ENCODE measurements around the gene SPSB1.
A peak's percentile ranks its signal among the peaks of the same experiment; 100 is the strongest.

SPSB1 gene

GRCh38 chr1:9260059-9260766, 32.5 kb upstream of the SPSB1 start:
- no peak for DNase-seq

- no peak for DNase-seq
Measured at GRCh38 chr1:9261496-9261895, 31.2 kb upstream of the SPSB1 start.

DNA sequence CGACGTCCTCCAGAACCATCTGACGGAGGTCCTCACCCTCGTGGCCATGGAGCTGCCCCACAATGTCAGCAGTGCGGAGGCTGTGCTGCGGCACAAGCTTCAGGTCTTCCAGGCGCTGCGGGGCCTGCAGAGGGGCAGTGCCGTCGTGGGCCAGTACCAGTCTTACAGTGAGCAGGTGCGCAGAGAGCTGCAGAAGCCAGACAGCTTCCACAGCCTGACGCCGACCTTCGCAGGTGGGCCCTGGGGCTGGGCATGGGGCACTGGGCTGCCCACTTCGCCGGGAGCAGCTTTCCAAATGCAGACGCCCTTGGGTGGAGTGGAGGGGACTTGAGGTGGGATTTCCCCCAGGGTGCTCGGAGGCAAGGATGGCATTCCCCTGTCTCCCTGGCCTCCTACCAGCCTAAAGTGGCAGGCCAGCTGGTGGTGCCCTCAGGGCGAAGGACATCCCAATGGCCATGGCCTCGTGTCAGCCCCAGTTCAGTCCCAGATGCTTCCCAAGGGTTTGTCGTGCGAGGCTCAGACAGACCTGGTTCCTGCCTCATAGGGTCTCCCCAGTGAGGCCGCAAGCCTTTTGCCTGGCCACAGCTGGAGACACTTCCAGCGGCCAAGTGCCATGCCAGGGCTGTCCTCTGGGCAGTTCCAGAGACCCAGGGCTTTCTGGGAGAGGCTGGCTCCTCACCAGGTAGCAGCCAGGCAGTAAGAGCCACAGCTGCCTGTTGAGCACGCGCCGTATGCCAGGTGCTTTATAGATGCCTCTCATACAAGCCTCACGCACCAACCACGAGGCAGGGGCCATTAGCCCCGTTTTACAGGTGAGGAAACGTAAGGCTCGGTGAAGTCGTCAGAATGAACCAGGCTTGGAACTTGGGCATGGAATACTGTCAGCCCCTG, 30.4 kb upstream of the SPSB1 start:
- no peak for DNase-seq

- DNase-seq = no peak
Measured at GRCh38 chr1:9263276-9263855, 29.3 kb upstream of the SPSB1 start.

DNA sequence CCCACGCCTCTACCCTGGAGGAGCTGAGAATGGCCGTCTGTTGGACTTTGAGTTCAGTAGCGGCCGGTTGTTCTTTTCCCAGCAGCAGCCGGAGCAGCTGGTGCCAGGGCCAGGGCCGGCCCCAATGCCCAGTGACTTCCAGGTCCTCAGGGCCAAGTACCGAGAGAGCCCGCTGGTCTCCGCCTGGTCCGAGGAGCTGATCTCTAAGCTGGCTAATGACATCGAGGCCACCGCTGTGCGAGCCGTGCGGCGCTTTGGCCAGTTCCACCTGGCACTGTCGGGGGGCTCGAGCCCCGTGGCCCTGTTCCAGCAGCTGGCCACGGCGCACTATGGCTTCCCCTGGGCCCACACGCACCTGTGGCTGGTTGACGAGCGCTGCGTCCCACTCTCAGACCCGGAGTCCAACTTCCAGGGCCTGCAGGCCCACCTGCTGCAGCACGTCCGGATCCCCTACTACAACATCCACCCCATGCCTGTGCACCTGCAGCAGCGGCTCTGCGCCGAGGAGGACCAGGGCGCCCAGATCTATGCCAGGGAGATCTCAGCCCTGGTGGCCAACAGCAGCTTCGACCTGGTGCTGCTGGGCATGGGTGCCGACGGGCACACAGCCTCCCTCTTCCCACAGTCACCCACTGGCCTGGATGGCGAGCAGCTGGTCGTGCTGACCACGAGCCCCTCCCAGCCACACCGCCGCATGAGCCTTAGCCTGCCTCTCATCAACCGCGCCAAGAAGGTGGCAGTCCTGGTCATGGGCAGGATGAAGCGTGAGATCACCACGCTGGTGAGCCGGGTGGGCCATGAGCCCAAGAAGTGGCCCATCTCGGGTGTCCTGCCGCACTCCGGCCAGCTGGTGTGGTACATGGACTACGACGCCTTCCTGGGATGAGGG, 28.5 kb upstream of the SPSB1 start:
- no peak for DNase-seq

DNA sequence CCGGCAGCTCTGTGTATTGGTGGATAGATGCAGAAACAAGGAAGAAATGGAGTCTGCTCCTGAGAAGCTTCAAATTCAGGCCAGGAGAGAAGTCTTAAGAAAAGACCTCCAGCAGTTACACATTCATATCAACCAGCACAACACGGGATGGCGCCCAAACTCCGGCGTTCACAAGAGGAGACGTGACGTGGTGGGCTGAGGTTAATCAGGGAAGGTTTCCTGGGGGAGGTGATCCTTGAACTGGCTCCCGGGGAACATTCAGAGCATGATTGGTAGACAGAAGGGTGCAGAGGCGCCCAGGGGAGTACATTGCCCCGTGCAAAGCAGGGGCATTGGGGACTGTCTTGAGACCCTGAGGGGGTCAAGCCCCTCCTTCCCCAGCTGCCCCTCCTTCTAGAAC, 27.7 kb upstream of the SPSB1 start:
- no peak for DNase-seq

DNA sequence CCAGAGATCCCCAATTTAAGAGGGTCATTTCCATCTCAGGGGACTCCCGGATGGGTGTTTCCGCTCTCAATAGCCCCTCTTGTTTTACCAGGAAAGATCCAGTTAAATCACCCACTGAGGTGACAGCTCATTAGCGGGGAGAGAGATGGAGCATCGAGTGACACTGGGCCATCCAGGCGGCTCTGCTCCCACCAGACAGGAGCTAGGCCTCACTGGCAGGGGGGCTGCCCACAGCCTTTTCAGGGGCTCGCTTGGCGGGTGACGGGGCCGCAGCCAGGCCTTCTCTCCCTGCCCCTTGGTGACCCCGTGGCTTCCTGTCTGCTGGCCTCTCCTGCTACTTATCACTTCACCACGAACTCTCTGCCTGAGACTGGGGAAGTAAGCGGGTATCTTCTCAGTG, 26.7 kb upstream of the SPSB1 start:
- DNase-seq = peak; percentile 1

- no peak for DNase-seq
Measured at GRCh38 chr1:9267352-9267686, 25.4 kb upstream of the SPSB1 start.

GRCh38 chr1:9267827-9268581, 24.7 kb upstream of the SPSB1 start:
- DNase-seq = no peak

GRCh38 chr1:9269078-9269501, 23.6 kb upstream of the SPSB1 start:
- no peak for DNase-seq

GRCh38 chr1:9269721-9270120, 23.0 kb upstream of the SPSB1 start:
- no peak for DNase-seq

- DNase-seq = no peak
Measured at GRCh38 chr1:9270290-9270883, 22.3 kb upstream of the SPSB1 start.

DNA sequence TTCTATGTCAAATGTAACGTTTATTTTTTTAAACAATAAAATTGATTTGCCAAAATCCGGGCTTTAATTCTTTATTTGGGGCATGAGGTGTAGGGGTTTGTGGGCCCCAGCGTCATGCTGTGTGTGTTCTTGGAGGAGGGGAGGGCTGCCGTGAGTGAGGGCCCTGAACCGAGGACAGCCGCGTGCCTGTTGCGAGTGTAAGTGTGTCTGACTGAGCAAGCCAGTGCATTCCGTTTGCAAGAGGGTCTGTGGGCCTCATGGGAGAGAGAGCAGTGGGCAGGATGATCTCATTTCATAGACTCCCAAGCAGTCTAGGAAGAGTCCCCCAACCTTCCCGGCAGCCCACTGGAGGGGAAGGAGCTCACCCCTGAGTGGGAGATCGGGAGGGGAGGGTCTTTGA, 21.4 kb upstream of the SPSB1 start:
- DNase-seq = no peak

DNA sequence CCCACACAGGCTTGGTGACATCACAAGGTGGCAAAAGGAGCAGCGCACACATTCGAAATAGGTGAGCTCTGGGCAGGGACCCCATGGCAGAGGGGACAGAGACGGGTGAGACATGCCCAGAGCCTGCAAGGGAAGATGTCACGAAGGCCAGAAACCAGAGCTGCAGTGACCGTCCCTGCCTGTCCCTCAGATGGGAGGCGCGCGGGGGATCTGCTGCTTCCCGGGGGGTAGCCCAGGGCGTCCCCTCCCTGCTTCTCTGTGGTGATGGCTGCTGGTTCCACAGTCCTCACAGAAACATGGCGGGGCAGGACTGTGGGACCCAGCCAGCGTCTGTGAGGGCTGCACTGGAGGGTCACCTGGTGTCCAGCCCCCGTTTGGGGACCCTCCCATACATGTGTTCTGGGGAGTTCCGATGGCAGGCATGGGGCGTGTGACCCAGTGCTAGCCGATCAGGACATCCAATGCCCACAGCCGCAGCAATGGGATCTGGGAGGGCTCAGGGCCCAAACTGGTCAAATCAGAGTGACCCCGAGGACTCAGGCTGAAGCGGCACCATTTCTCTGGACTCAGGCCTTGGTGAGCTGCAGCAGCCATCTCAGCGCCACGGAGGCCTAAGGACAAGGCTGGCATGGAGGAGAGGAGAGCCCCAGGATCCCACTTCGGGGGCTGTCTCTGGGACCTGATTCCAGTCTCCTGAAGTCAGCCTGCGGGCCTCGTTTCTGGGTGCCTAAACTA, 20.7 kb upstream of the SPSB1 start:
- no peak for DNase-seq

DNA sequence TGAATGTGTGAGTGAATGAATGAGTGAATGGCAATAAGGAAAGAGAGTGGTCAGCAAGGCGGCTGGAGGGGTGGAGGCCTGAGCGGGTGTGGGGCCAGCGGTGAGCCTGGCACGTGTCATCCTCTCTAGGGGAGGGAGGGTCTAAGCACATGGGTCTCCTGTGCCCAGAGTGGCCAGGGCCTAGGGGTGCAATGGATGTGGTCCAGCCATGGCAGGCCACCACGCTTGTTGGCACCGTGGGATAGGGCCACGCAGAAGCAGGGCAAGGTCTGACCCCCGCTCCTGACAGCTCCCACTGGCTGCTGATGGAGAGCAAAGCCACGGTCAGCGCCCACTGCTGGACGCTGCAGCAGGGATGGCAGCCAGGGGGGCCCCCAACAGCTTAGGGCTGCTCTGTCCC, 19.5 kb upstream of the SPSB1 start:
- no peak for DNase-seq

DNA sequence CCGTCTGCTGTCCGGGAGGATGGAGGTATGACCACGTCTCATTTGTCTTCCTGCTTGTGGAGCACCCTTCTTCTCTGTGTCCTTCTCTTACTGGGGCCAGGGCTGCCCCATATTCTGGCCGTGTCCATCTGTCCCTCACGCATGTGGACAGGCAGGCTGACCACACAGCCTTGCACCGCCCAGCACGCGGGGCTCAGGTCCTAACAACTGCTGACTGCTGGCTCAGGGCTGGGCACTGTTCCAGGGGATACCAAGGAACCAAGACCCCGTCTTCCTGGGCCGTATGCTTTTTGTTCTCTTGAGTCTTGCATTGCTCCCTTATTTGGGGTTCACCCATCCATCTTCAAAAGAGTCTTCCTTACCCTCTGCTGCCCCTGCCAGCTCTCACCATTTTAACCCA, 17.5 kb upstream of the SPSB1 start:
- DNase-seq = no peak

DNA sequence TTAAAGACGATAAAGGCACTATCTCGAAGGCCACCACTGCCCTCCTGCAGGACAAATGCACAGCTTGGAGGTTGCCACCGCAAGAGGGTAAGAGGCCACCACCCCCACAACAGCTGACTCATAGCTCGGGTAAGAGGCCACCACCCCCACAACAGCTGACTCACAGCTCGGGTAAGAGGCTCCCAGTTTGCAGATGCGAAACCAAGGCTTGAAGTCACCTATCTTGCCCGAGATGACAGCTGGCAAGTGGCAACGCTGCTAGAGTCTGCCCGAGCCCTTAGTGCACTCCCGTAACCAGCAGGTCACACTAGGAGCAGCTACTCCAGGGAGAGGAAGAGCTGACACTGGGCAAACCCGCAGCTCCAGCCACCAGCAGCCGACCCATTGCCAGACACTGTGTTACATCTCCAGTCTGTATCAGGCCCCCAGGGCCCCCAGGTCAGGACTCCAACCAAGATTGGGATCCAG, 17.1 kb upstream of the SPSB1 start:
- DNase-seq = peak; percentile 48

DNA sequence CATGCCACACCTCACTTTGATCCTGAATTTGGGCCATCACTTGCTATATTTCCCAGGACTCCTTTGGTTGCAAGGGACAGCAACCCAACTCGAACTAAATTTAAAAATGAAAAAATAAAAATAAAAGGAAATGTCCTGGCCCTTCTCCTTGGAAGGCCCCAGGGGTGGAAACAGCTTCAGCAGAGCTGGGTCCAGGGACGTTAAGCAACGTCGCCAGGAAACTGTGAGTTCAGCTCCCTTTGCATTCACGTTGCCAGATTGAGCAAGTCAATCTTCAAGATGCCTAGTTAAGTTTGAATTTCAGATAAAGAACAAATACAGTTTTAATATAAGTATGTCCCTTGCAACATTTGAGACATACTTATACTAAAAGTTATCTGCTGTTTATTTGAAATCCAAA, 14.6 kb upstream of the SPSB1 start:
- DNase-seq = no peak

DNA sequence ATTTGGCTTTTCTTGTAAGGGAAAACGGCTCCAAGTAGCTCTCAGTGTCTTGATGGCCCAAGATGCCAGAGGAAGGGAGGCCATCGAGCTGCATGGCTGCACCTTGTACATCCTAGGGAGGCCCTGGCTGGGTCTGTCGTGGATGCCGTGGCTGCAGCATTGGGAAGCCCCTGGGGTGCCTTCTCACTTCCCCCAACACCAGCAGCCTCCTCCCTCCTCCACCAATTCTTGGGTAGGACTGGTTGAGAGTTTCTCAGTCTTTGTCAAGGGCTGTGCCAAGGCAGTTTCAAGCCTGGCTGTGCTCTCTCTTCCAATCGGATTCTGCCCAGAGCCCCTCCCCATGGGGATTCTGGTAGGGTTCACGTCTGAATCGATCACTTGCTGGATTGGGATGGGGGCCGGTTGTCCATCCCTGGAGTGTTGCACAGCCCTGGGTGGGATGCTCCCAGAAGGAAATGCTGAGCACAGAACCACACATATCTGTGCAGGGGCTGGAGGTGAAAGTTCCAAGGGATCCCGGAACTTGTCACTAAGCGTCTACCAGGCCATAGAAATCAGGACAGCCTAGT, 14.0 kb upstream of the SPSB1 start:
- no peak for DNase-seq

DNA sequence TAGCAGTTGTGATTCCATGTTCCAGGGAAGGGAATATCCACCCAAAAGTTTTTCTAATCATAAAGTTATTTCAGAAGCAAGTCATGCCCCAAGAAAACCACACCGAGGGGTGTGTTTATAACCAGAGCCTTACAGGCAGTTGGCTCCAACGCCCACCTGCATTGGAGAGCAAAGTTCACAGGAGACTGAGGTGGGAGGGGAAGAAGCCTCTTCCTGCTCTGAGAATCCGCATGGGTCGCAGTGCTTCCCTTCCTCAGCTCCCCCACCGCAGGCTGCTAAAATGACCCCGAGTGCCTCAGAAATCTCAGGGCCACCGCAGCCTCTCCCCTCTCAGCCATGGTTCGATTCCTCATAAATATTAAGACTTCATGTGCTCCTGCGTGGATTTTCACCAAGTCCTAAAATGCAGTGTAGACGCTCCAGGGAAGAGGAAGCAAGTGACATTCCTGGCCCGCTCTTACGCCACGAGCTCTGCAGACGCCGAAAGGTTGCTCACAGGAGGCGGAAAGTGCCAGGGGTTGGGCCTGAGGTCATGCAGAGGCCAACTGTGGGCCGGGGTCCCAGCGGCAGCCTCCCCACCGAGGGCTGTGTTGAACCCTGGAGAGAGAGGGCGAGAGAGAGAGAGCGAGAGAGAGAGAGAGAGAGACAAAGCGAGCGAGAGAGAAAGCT, 13.4 kb upstream of the SPSB1 start:
- DNase-seq = no peak
